Endothelial cell of umbilical vein (primary cell): Measurements from ENCODE around the gene TJP3.

ENCODE experiments used
- EZH2 ChIP-seq: IDR thresholded peaks from 2 replicates; pipeline ENCODE4 v1.6.1; 2012; ENCODE audit warnings: borderline replicate concordance, low read depth, mild to moderate bottlenecking, moderate library complexity, low read length, inconsistent platforms; ENCODE audit not compliant: severe bottlenecking
- GATA2 ChIP-seq: IDR thresholded peaks from 2 replicates; pipeline ENCODE4 v1.7.0; 2011; ENCODE audit warnings: low read depth, mild to moderate bottlenecking, moderate library complexity, mixed read lengths, low read length; ENCODE audit not compliant: insufficient read length, insufficient read depth
- MYC ChIP-seq: IDR thresholded peaks from one replicate; pipeline ENCODE4 v1.6.1; 2011; ENCODE audit warnings: mild to moderate bottlenecking, low read depth, low read length
- POLR2A ChIP-seq: IDR thresholded peaks from 2 replicates; pipeline ENCODE4 v1.6.1; 2012; ENCODE audit warnings: low read depth, mild to moderate bottlenecking, control low read depth, low read length
- POLR2AphosphoS5 ChIP-seq: IDR thresholded peaks from 2 replicates; pipeline ENCODE4 v1.6.1; 2012; ENCODE audit warnings: low read depth, mild to moderate bottlenecking, control low read depth, low read length, moderate library complexity; ENCODE audit not compliant: insufficient read depth
- TF ChIP-seq, protein P1 (sequence below), 2 donors: IDR thresholded peaks; 1 replicate in 1 of 2; 2 replicates in 1 of 2; pipeline ENCODE4 v1.5.1; 2011; ENCODE audit warnings: low read length in 2 of 2, mild to moderate bottlenecking in 2 of 2, moderate library complexity in 2 of 2, control low read depth in 1 of 2, inconsistent platforms in 1 of 2, low read depth in 1 of 2; ENCODE audit not compliant: insufficient read depth in 1 of 2; ENCODE audit errors: extremely low read depth in 1 of 2
- TF ChIP-seq, protein P2 (sequence below): IDR thresholded peaks from 2 replicates; pipeline ENCODE4 v1.6.1; 2011; ENCODE audit not compliant: insufficient read depth, insufficient read length

GRCh38 chr19:3745363-3746045, 37.3 kb downstream of the TJP3 start:
- TF ChIP-seq POLR2AphosphoS5, result no peak
- TF ChIP-seq, protein P1, sequence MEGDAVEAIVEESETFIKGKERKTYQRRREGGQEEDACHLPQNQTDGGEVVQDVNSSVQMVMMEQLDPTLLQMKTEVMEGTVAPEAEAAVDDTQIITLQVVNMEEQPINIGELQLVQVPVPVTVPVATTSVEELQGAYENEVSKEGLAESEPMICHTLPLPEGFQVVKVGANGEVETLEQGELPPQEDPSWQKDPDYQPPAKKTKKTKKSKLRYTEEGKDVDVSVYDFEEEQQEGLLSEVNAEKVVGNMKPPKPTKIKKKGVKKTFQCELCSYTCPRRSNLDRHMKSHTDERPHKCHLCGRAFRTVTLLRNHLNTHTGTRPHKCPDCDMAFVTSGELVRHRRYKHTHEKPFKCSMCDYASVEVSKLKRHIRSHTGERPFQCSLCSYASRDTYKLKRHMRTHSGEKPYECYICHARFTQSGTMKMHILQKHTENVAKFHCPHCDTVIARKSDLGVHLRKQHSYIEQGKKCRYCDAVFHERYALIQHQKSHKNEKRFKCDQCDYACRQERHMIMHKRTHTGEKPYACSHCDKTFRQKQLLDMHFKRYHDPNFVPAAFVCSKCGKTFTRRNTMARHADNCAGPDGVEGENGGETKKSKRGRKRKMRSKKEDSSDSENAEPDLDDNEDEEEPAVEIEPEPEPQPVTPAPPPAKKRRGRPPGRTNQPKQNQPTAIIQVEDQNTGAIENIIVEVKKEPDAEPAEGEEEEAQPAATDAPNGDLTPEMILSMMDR (IDR thresholded peaks at IDR 0.05; ENCODE audit: extremely low read depth in 1 of 2, insufficient read depth in 1 of 2, low read depth in 1 of 2, low read length in 2 of 2), result no peak
- TF ChIP-seq EZH2, result no peak
- TF ChIP-seq MYC, result no peak
- TF ChIP-seq POLR2A, result no peak
- TF ChIP-seq, protein P2, sequence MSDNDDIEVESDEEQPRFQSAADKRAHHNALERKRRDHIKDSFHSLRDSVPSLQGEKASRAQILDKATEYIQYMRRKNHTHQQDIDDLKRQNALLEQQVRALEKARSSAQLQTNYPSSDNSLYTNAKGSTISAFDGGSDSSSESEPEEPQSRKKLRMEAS, result no peak
- no peak for TF ChIP-seq GATA2
